ENCODE measurements around the gene PTPN21. TPM values are rescaled to one million over a fixed set of nuclear protein-coding genes. Genes with fewer than 3 reads are reported as not detected.
"Not testable (repeated sequence)": the region's sequence is repeated elsewhere in the genome, so short reads cannot be mapped to it uniquely, and the experiment has no call there.

PTPN21 gene
- total RNA-seq, 2 experiments from 2014 or later, result 0.19 to 0.30 TPM

GRCh38 chr14:88553886-88554456 lies 836 bp downstream of the PTPN21 start:
- ChIA-PET CTCF (no interaction called here), POLR2A (no interaction called here)

- POLR2A ChIA-PET, result no interaction called here
- CTCF ChIA-PET, result interaction anchor here (0.6 kb wide), 1 partner anchor 597 kb away, joined by 4 read pairs; no protein-coding TSS in a partner anchor
Observed at GRCh38 chr14:88552876-88553275, 1.9 kb downstream of the PTPN21 start.

- ChIA-PET POLR2A (no interaction called here), CTCF (interaction anchor here (1.2 to 1.3 kb wide), 2 partner anchors 59 to 61 kb away, joined by 3 to 4 read pairs; no protein-coding TSS in a partner anchor)
Observed at GRCh38 chr14:88551980-88552431, 2.8 kb downstream of the PTPN21 start.

DNA sequence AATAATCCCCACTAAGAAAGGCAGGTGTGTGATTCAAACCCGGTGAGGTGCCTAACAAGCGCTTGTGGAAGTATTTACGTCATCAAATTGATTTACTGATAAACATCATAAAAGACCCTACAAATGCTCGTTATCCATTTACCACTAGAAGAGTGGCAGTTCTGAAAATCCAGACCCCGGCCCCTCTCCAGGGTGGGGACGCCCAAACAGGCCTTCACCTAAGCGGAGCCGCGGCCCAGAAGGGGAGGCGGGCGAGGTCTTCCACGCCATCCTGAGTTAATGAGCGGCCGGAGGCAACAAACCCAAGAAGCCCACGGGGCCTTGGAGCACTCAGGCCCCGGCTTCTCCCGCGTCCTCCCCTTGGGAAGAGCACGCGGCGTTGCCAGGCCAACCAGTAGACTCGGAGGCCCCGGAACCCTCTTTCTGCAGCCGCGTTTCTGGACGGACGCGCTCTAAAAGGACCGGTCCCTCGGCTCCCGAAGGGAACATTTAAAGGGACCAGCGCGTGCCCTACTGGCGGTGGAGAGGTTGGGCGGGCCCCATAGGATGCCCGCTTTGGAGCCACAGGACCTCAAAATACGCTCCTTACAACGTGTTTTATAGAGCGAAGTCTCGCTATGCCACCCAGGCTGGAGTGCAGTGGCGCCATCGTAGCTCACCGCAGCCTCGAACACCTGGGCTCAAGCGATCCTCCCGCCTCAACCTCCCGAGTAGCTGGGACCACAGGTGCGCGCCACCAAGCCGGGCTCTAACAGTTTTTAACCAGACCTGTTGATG lies 3.5 kb downstream of the PTPN21 start:
- ChIA-PET POLR2A (no interaction called here), CTCF (interaction anchor here (1.2 to 1.3 kb wide), 2 partner anchors 58 to 60 kb away, joined by 3 to 4 read pairs; no protein-coding TSS in a partner anchor)

GRCh38 chr14:88550078-88550477 lies 4.7 kb downstream of the PTPN21 start:
- POLR2A ChIA-PET, result no interaction called here
- CTCF ChIA-PET, result no interaction called here

DNA sequence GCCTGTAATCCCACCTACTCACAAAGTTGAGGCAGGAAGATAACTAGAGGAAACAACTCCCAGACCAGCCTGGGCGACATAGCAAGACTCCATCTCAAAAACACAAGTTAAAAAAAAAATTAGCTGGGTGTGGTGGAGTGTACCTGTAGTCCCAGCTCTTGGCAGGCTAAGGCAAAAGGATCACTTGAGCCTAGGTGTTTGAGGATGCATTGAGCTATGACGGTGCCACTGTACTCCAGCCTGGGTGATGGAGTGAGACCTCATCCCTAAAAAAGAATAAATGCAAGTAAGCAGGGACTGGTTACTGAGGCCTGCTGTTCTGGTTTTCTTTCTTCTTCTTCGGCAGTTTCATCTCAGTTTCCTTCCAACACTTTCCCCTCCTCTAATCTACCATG lies 7.4 kb downstream of the PTPN21 start:
- ChIA-PET CTCF (no interaction called here), POLR2A (no interaction called here)

- CTCF ChIA-PET, result interaction anchor here (1.0 kb wide), 1 partner anchor 54 kb away, joined by 3 read pairs; no protein-coding TSS in a partner anchor
- POLR2A ChIA-PET, result no interaction called here
Observed at GRCh38 chr14:88546621-88547385, 8.0 kb downstream of the PTPN21 start.

GRCh38 chr14:88545256-88545655 lies 9.6 kb downstream of the PTPN21 start:
- CTCF ChIA-PET, result interaction anchor here (0.8 kb wide), 1 partner anchor 11 kb away, joined by 3 read pairs; no protein-coding TSS in a partner anchor
- POLR2A ChIA-PET, result no interaction called here

- ChIA-PET CTCF (no interaction called here), POLR2A (no interaction called here)
Observed at GRCh38 chr14:88542857-88543795, 11.7 kb downstream of the PTPN21 start.

DNA sequence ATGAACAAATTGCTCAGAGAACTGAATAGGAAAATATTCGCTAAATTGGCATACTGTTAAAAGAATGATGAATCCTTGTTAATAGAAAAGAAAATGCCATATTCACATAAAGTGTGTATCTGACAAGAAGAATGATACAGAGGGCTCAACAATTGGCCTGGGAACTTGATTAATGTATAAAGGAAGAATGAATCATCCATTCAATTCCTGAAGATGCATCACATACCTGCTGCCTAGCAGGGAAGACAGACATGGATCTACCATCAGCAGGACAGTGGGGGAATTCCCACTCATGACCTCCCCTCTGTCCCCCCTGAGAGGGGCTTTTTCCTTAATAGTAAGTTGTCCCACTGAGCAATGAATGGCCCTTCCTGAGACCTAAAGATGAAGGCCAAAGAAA lies 13.5 kb downstream of the PTPN21 start:
- CTCF ChIA-PET, result no interaction called here
- POLR2A ChIA-PET, result no interaction called here

GRCh38 chr14:88535813-88536212 lies 19.0 kb downstream of the PTPN21 start:
- ChIA-PET CTCF (no interaction called here), POLR2A (no interaction called here)

DNA sequence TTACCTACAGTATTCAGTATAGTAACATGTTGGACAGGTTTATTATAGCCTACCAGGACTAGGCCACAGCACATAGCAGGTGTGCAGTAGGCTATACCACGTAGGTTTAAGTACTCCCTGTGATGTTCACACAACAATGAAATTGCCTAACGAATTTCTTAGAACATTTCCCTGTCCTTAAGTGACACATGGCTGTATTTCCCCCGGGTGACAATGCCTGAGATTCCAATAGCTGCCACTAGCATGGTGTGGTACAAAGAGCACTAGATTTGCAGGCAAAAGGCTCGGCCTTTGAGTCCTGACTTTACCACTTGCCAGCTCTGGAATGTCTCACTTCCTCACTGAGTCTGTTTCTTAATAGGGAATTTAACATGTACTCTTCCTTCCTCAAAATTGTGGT lies 19.7 kb downstream of the PTPN21 start:
- ChIA-PET CTCF (no interaction called here), POLR2A (no interaction called here)

DNA sequence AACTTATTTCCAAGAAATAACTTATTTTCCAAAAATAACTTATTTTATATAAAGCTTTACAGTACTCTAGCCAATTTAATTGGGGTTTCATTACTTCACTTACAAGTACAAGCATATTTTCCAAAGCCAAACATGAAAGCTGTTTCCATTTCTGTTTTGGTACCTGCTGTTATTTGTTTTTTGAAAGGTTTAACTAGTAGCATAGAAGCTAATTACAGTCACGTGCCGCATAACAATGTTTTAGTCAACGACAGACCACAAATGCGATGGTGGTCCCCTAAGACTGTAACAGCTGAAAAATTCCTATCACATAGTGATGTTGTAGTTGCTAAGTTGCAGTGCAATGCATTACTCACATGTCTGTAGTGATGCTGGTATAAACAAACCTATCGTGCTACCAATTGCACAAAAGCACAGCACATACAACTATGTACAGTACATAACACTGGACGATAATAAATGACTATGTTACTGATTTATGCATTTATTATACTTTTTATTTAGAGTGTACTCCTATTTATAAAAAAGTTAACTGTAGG lies 21.7 kb downstream of the PTPN21 start:
- CTCF ChIA-PET, result no interaction called here

GRCh38 chr14:88529889-88530288 lies 24.9 kb downstream of the PTPN21 start:
- POLR2A ChIA-PET, CTCF ChIA-PET: not testable (repeated sequence)

More for the DNA sequence above, 21.7 kb downstream of the PTPN21 start:
- POLR2A ChIA-PET, result no interaction called here

DNA sequence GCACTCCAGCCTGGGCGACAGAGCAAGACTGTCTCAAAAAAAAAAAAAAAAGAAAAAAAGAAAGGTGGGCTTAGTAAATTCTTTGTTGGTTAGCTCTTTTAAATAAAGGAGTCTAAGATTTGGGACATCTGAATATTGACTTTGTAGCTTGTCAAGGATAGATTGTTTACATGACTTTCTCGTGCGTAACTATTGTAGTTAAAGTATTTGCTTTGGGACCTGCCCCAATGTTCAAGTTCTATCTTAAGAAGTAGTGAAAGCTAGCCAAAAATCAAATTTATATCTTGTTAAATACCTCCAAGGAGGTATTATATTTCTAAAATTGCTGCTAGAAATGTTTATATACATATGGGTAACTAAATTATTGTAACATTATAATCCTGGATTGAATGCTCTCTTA lies 32.4 kb downstream of the PTPN21 start:
- CTCF ChIA-PET, result no interaction called here

GRCh38 chr14:88521818-88522217 lies 33.0 kb downstream of the PTPN21 start:
- ChIA-PET POLR2A (no interaction called here), CTCF (no interaction called here)

More for the DNA sequence above, 32.4 kb downstream of the PTPN21 start:
- POLR2A ChIA-PET, result no interaction called here

GRCh38 chr14:88519907-88520306 lies 34.9 kb downstream of the PTPN21 start:
- ChIA-PET CTCF (no interaction called here), POLR2A (no interaction called here)

- POLR2A ChIA-PET, result no interaction called here
- CTCF ChIA-PET, result no interaction called here
Observed at GRCh38 chr14:88518592-88519512, 36.0 kb downstream of the PTPN21 start.

Data from activated CD8-positive, alpha-beta memory T cell treated with anti-CD3 and anti-CD28 coated beads for 36 hours (primary cell).